WERI-Rb-1 (cell line): ENCODE data around the gene TLR5.

Experiments used
- DNase-seq: peaks from one replicate; pipeline ENCODE4 v3.0.0-alpha.2; 2020
- H3K27ac ChIP-seq: fragments of 250-450 bp; sonication (Bioruptor Pico); 2 replicates; pipeline ENCODE4 v1.5.1; 2020; ENCODE audit warnings: mild to moderate bottlenecking, moderate library complexity
- H3K27me3 ChIP-seq: fragments of 250-450 bp; sonication (Bioruptor Pico); 2 replicates; pipeline ENCODE4 v1.5.1; 2021; ENCODE audit warnings: mild to moderate bottlenecking, low read depth, moderate library complexity; ENCODE audit not compliant: insufficient read depth, severe bottlenecking
- H3K36me3 ChIP-seq: fragments of 250-450 bp; sonication (Bioruptor Pico); 2 replicates; pipeline ENCODE4 v1.5.1; 2020; ENCODE audit warnings: mild to moderate bottlenecking, moderate library complexity
- H3K4me3 ChIP-seq: 2 replicates; pipeline ENCODE4 v1.5.1; 2011; ENCODE audit warnings: low read depth, mild to moderate bottlenecking, control low read depth, low read length
- H3K9me3 ChIP-seq: fragments of 250-450 bp; sonication (Bioruptor Pico); 2 replicates; pipeline ENCODE4 v1.5.1; 2021; ENCODE audit warnings: mild to moderate bottlenecking, moderate library complexity; ENCODE audit not compliant: severe bottlenecking
- CTCF ChIP-seq: IDR thresholded peaks from 2 replicates; pipeline ENCODE4 v1.5.1; 2011; ENCODE audit warnings: low read depth, mild to moderate bottlenecking, control low read depth, inconsistent platforms, low read length

The TLR5 gene

GRCh38 chr1:223118418-223118817 is 24.6 kb downstream of the TLR5 start:
- H3K4me3 ChIP-seq: no peak overlapping the region
- no peaks in the 10 kb centered on the region for H3K27me3 ChIP-seq
- H3K27ac ChIP-seq: no peak overlapping the region
- no peaks in the 10 kb centered on the region for H3K36me3 ChIP-seq
- H3K9me3 ChIP-seq: no peaks in the 10 kb centered on the region
- no peak for DNase-seq
- TF ChIP-seq CTCF: no peak

- Histone ChIP-seq H3K27me3 (no peaks in the 10 kb centered on the region), H3K4me3 (no peak overlapping the region), H3K27ac (no peak overlapping the region), H3K36me3 (no peaks in the 10 kb centered on the region), H3K9me3 (no peaks in the 10 kb centered on the region)
- DNase-seq: no peak
- TF ChIP-seq CTCF: no peak
These were observed 26.1 kb downstream of the TLR5 start for GRCh38 chr1:223116950-223117349.

- no peaks in the 10 kb centered on the region for H3K9me3 ChIP-seq
- no peak overlapping the region for H3K27ac ChIP-seq
- no peaks in the 10 kb centered on the region for H3K27me3 ChIP-seq
- H3K36me3 ChIP-seq: no peaks in the 10 kb centered on the region
- DNase-seq: no peak
- no peak overlapping the region for H3K4me3 ChIP-seq
- no peak for TF ChIP-seq CTCF
These were observed 28.2 kb downstream of the TLR5 start for GRCh38 chr1:223114871-223115270.

- no peaks in the 10 kb centered on the region for H3K27me3 ChIP-seq
- no peaks in the 10 kb centered on the region for H3K9me3 ChIP-seq
- no peak overlapping the region for H3K4me3 ChIP-seq
- TF ChIP-seq CTCF: no peak
- no peak for DNase-seq
- H3K36me3 ChIP-seq: no peaks in the 10 kb centered on the region
- no peak overlapping the region for H3K27ac ChIP-seq
These were observed 32.1 kb downstream of the TLR5 start for GRCh38 chr1:223110952-223111351.

- no peak for TF ChIP-seq CTCF
- Histone ChIP-seq H3K4me3 (no peak overlapping the region), H3K27me3 (no peaks in the 10 kb centered on the region), H3K9me3 (no peaks in the 10 kb centered on the region), H3K36me3 (no peaks in the 10 kb centered on the region), H3K27ac (no peak overlapping the region)
- DNase-seq: no peak
These were observed 33.4 kb downstream of the TLR5 start for GRCh38 chr1:223109581-223110026.

GRCh38 chr1:223106856-223107255 is 36.2 kb downstream of the TLR5 start:
- H3K9me3 ChIP-seq: no peaks in the 10 kb centered on the region
- H3K4me3 ChIP-seq: no peak overlapping the region
- no peaks in the 10 kb centered on the region for H3K36me3 ChIP-seq
- no peak overlapping the region for H3K27ac ChIP-seq
- no peaks in the 10 kb centered on the region for H3K27me3 ChIP-seq
- no peak for TF ChIP-seq CTCF
- no peak for DNase-seq
